IPS-18a (cell line): ENCODE measurements around the gene NTNG2.

ENCODE experiments used
- H3K27ac ChIP-seq: one replicate; pipeline ENCODE4 v1.5.1; 2013; ENCODE audit warnings: low read length
- H3K27me3 ChIP-seq: one replicate; pipeline ENCODE4 v1.6.1; 2013; ENCODE audit warnings: mild to moderate bottlenecking, low read length; ENCODE audit not compliant: control insufficient read depth, insufficient read depth
- H3K36me3 ChIP-seq: one replicate; pipeline ENCODE4 v1.6.1; 2013; ENCODE audit warnings: low read depth, low read length; ENCODE audit not compliant: control insufficient read depth
- H3K4me1 ChIP-seq: one replicate; pipeline ENCODE4 v1.6.1; 2013; ENCODE audit warnings: low read depth, low read length; ENCODE audit not compliant: control insufficient read depth
- H3K4me3 ChIP-seq: one replicate; pipeline ENCODE4 v1.5.1; 2013; ENCODE audit warnings: low read length
- H3K9ac ChIP-seq: one replicate; pipeline ENCODE4 v1.6.1; 2013; ENCODE audit warnings: mild to moderate bottlenecking, low read length, moderate library complexity
- H3K9me3 ChIP-seq: one replicate; pipeline ENCODE4 v1.6.1; 2013; ENCODE audit warnings: low read depth, low read length; ENCODE audit not compliant: control insufficient read depth

NTNG2 gene

DNA sequence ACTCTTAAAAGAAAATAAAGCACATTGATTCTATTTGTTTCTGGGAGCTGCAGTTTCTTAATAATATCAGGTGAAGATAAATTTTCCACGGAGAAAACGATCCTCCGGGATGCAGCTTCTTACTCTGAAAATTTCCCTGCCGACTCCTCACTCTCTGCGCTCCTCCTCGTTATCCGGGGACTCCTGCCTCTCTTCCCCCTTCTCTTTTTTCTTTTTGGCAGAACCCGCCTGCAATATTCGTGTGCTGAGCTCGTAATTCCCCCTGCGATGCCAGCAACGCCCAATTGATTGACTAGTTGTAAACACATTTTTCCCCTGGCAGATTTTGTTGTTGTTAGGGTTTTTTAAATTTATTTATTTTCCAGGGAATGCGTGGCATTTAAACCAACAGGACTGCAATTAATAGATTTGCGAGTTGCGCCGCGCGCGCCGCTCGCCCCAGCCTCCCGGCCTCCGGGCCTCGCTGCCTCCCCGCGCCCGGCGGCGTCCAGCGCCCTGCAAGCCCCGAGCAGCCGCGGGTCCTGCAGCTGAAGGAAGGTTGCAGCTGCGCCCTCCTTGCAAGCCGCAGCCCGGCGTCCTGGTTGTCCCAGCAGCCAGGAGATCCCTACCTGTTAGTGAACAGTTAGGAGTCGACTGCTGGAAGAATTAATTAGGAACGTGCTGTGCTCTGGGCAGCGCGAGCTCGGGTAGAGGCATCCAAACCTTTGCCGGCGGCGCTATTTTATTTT lies 2.2 kb downstream of the NTNG2 start:
- Histone ChIP-seq H3K4me3 (peak overlapping the region; percentile 40), H3K27ac (no peak overlapping the region), H3K27me3 (peaks cover 76% of the 10 kb centered on the region), H3K9me3 (no peaks in the 10 kb centered on the region), H3K9ac (no peak overlapping the region), H3K36me3 (no peaks in the 10 kb centered on the region), H3K4me1 (peaks cover 4% of the 10 kb centered on the region)

DNA sequence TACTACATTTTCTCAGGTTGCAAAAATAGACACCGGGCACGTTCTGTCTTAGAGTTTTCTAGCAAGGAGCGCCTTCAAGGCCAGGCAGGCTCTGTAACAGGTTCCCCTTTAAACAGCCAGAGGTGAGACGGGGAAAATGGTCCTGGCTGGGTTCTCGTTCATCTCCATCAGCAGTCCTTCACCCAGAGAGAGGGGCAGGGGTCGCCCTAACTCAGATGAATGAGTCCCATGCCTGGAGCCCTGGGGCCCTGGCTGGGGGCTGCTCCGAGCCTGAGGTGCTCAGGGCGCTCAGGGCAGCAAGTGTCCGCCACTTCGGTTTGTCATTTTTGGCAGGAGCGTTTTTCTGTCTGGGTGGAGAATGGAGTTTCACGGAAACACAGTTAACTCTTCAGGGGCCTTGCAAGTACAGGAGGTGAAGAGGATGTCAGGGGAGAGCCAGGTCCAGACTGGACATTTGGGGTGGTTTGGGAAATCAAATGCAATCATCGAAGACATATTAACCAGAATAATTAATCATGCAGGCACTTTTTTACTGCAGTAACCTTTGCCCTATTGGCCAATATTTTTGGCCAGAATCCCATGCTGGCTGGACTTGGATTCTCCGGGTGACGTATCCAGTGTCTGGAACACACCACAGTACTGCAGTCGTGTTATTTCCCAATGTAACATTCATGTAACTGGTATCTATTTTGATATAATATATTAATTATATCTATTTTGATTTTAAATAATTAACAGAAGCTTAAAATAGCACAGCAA lies 2.9 kb downstream of the NTNG2 start:
- Histone ChIP-seq H3K27ac (no peak overlapping the region), H3K9ac (no peak overlapping the region), H3K27me3 (peaks cover 69% of the 10 kb centered on the region), H3K9me3 (no peaks in the 10 kb centered on the region), H3K4me3 (no peak overlapping the region), H3K4me1 (peaks cover 4% of the 10 kb centered on the region), H3K36me3 (no peaks in the 10 kb centered on the region)

DNA sequence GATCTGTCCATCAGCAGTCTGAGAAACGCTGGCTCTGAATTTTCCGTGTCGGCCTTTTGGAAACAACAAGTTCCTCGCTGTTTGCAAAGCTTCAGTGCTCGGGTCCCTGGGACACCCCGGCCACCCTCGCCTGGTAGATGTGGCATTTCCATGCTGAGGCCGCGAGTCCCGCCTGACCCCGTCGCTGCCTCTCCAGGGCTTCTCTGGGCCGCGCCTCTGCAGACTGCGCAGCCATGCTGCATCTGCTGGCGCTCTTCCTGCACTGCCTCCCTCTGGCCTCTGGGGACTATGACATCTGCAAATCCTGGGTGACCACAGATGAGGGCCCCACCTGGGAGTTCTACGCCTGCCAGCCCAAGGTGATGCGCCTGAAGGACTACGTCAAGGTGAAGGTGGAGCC lies 4.7 kb downstream of the NTNG2 start:
- peaks cover 51% of the 10 kb centered on the region for H3K27me3 ChIP-seq
- no peaks in the 10 kb centered on the region for H3K4me1 ChIP-seq
- no peak overlapping the region for H3K27ac ChIP-seq
- H3K9me3 ChIP-seq = no peaks in the 10 kb centered on the region
- H3K36me3 ChIP-seq = no peaks in the 10 kb centered on the region
- H3K4me3 ChIP-seq = no peak overlapping the region
- H3K9ac ChIP-seq = no peak overlapping the region

DNA sequence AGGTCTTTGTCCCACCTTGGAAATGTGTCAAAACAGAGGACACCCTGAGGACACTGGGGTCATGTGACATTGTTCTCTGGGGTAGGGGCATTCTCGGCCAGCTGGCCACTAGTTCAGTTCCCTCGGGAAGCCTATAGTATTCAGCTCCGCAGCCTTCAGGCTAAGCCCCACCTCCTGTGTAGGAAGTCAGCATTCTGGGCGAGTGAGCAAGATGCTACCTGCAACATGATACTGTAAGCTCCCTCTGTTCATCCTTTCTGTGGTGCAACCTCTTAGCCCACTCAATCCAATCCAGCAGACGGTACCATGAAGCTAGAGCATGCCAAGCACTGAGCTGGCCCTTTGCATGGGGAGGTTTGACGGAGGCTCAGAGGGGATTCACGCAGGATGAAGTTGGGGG lies 5.3 kb downstream of the NTNG2 start:
- no peak overlapping the region for H3K4me3 ChIP-seq

DNA sequence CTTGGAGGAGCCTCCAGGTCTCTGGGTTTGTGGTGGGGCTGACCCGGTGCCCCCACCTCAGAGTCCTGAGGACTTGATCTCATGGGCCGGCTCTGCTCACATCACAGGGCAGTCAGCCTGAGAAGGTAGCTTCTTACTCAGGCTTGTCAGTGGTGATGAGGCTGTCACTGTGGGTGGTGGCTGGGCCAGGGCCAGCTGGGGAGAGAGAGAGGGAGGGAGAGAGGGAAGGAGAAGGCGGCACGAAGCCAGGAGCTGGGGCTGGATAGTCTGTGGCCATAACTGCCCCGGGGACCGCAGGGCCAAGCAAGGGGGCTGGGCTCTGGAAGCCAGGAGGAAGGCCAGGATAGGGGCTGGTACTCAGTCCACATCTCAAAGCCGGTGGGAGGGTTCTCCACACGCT lies 6.5 kb downstream of the NTNG2 start:
- Histone ChIP-seq H3K27me3 (peaks cover 36% of the 10 kb centered on the region), H3K9me3 (no peaks in the 10 kb centered on the region), H3K27ac (no peak overlapping the region), H3K9ac (no peak overlapping the region), H3K4me1 (no peaks in the 10 kb centered on the region), H3K36me3 (no peaks in the 10 kb centered on the region), H3K4me3 (no peak overlapping the region)

More for the DNA sequence above, 5.3 kb downstream of the NTNG2 start:
- Histone ChIP-seq H3K9ac (no peak overlapping the region), H3K4me1 (no peaks in the 10 kb centered on the region), H3K9me3 (no peaks in the 10 kb centered on the region), H3K36me3 (no peaks in the 10 kb centered on the region), H3K27ac (no peak overlapping the region), H3K27me3 (peaks cover 47% of the 10 kb centered on the region)

DNA sequence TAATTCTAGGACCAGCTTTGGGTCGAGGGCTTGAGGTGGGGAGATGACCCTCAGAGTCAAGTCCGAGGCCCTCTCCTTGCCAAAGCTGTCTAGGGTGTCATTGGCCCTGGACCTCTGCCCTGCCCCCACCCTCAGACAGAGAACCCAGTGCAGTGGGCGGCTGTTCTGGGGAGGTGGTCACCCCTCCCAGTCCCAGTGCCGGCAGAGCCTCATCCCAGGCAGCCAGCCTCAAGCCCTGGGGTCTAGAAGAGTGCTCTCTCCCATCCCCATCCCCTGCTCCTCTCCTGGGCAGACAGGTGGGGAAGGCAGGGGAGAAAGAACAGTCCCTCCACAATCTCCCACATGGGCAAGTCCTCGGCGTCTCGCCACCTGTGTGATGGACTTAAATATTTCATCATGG lies 7.0 kb downstream of the NTNG2 start:
- no peak overlapping the region for H3K27ac ChIP-seq
- H3K27me3 ChIP-seq = peaks cover 31% of the 10 kb centered on the region
- no peaks in the 10 kb centered on the region for H3K9me3 ChIP-seq
- H3K9ac ChIP-seq = no peak overlapping the region
- H3K36me3 ChIP-seq = no peaks in the 10 kb centered on the region
- H3K4me3 ChIP-seq = no peak overlapping the region
- no peaks in the 10 kb centered on the region for H3K4me1 ChIP-seq

DNA sequence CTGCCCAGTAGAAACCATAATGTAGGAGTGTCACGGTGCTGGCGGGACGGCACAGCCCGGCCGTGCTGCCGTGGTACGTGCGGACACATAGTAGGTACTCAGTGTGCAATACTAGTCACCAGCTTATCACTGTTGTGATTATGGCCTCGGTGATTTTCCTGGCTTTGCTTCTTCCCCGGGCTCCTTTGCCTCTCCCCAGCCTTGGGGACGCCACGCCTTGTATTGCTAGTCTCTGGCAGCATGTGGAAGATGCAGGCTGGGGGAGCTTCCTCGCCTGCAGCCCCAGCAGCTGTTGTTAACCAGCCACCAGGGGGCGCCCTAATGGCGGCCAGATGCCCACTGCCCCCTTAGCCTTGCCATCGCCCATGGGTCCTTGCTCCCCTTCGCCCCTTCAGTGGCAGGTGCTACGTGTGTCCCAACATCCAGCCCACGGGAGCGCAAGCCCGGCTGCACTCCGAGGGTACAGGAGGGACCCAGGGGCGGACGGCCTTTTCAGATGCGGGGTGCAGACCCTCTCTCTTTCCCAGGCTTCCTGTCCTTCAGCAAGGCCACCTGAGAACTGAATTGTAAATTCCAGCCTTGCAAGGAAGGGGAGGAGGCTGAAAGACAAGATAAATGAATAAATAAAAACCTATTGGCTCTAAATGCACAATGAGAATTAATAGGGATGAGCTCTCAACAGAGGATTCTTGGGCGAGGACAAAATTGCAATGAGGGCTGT lies 8.0 kb downstream of the NTNG2 start:
- H3K9ac ChIP-seq = no peak overlapping the region
- no peaks in the 10 kb centered on the region for H3K4me1 ChIP-seq
- no peak overlapping the region for H3K4me3 ChIP-seq
- H3K27me3 ChIP-seq = peaks cover 21% of the 10 kb centered on the region
- H3K36me3 ChIP-seq = no peaks in the 10 kb centered on the region
- no peak overlapping the region for H3K27ac ChIP-seq
- H3K9me3 ChIP-seq = no peaks in the 10 kb centered on the region

DNA sequence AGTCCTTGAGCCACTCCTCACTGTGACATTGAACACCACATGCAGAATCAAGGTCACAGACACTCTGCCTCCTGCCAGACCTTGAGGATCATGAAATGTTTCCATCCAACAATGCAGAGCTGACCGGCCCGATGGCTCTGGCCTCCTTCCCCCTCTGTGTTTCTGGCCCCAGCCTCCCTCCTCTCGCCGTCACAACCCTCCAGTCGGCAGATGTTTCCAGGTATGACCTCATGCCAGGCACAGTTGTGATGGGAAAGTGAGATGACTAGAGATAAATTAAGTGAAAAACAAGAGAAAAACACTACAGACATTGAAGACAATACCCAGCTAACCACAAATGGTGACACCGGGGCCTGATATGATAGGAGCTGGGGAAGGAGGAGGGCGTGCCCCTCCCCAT lies 9.8 kb downstream of the NTNG2 start:
- no peak overlapping the region for H3K27ac ChIP-seq
- no peak overlapping the region for H3K9ac ChIP-seq
- H3K9me3 ChIP-seq = no peaks in the 10 kb centered on the region
- no peaks in the 10 kb centered on the region for H3K4me1 ChIP-seq
- H3K27me3 ChIP-seq = peaks cover 2% of the 10 kb centered on the region
- H3K36me3 ChIP-seq = no peaks in the 10 kb centered on the region
- no peak overlapping the region for H3K4me3 ChIP-seq

DNA sequence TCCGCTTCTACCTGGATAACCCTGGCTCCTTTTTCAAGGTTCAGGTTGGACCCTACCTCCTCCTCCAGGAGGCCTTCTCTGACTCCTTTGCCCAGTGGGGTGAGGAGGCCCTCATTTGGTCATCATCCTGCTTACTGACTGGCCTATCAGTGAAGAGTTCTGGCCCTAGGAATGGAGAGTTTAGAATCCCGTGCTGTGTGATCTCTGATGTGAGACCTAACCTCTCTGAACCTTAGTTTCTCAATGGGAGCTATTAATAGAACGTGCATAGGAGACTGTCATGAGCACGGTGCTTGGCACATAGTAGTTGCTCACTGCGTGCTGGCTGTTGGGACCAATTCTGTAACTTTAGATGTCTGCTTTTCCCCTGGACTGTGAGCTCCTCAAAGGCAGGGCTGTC lies 10.3 kb downstream of the NTNG2 start:
- no peak overlapping the region for H3K4me3 ChIP-seq
- no peaks in the 10 kb centered on the region for H3K36me3 ChIP-seq
- H3K27ac ChIP-seq = no peak overlapping the region
- no peaks in the 10 kb centered on the region for H3K27me3 ChIP-seq
- H3K4me1 ChIP-seq = no peaks in the 10 kb centered on the region
- H3K9me3 ChIP-seq = no peaks in the 10 kb centered on the region
- no peak overlapping the region for H3K9ac ChIP-seq

DNA sequence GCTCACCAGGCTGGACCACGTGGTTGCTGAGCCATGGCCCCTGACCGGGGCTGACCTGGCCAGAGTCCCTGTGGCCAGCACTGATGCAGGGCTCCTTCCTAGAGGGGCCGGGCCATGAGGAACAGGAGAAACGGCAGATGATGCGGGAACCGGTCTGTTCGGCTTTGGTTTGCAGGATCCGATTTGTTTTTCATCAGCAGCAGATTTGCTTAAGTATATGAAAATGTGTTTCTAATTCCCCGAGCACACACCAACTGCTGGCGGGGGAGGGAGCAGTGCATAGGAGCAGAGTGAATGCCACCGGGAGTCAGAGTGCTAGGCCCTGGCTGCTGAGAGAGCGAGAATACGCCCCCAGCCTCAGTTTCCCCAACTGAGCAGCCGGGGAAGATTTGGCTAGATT lies 13.6 kb downstream of the NTNG2 start:
- H3K27me3 ChIP-seq = no peaks in the 10 kb centered on the region
- no peaks in the 10 kb centered on the region for H3K36me3 ChIP-seq
- no peak overlapping the region for H3K4me3 ChIP-seq

DNA sequence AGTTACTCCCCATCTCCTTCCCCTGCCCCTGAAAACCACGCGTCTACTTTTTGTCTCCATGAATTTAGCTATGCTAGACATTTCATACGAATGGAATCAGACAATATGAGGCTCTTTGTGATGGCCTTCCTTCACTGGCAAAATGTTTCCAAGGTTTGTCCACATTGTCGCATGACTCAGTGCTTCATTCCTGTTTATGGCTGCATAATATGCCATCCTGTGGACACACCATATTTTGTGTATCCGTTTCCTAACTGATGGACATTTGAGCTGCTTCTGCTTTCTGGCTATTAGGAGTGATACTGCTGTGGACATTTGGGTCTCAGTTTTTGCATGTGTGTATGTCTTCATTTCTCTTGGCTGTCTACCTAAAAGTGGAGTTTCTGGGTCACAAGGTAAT lies 14.5 kb downstream of the NTNG2 start:
- no peaks in the 10 kb centered on the region for H3K36me3 ChIP-seq
- H3K9ac ChIP-seq = no peak overlapping the region
- H3K4me1 ChIP-seq = no peaks in the 10 kb centered on the region
- H3K9me3 ChIP-seq = no peaks in the 10 kb centered on the region
- no peaks in the 10 kb centered on the region for H3K27me3 ChIP-seq
- H3K4me3 ChIP-seq = no peak overlapping the region
- no peak overlapping the region for H3K27ac ChIP-seq

More for the DNA sequence above, 13.6 kb downstream of the NTNG2 start:
- no peaks in the 10 kb centered on the region for H3K9me3 ChIP-seq
- no peaks in the 10 kb centered on the region for H3K4me1 ChIP-seq
- H3K9ac ChIP-seq = no peak overlapping the region
- H3K27ac ChIP-seq = no peak overlapping the region
